Activated naive CD8-positive, alpha-beta T cell treated with anti-CD3 and anti-CD28 coated beads, Interleukin-2, amount 50 U/mL, for 24 hours (primary cell): ENCODE results near the gene RABEP2.
"Not testable (repeated sequence)": the region's sequence is repeated elsewhere in the genome, so short reads cannot be mapped to it uniquely, and the experiment has no call there.

Experiments used
- ATAC-seq: fragments of 150-1000 bp; cut with Tn5 transposase; one replicate; pipeline ENCODE4 v1.10.0; 2021
- DNase-seq: peaks from one replicate; pipeline ENCODE4 v3.0.0; 2021
- H3K27ac Mint-ChIP-seq: one replicate; pipeline ENCODE4 v1.8.0; 2021; ENCODE audit warnings: mild to moderate bottlenecking, mixed read lengths
- H3K27me3 Mint-ChIP-seq: one replicate; pipeline ENCODE4 v1.8.0; 2021; ENCODE audit warnings: mixed read lengths
- H3K36me3 Mint-ChIP-seq: one replicate; pipeline ENCODE4 v1.8.0; 2021; ENCODE audit warnings: low read depth, mixed read lengths
- H3K4me1 Mint-ChIP-seq: one replicate; pipeline ENCODE4 v1.8.0; 2021; ENCODE audit warnings: mixed read lengths
- H3K4me3 Mint-ChIP-seq: one replicate; pipeline ENCODE4 v1.8.0; 2021; ENCODE audit warnings: mild to moderate bottlenecking, moderate library complexity, mixed read lengths
- H3K9me3 Mint-ChIP-seq: one replicate; pipeline ENCODE4 v1.8.0; 2021; ENCODE audit warnings: mixed read lengths

The RABEP2 gene

GRCh38 chr16:28882551-28883160 lies 42.4 kb downstream of the RABEP2 start:
- ATAC-seq (no peak), DNase-seq (no peak)
- peaks cover 10% of the 10 kb centered on the region for H3K27me3 Mint-ChIP-seq
- H3K27ac Mint-ChIP-seq = no peak overlapping the region
- no peaks in the 10 kb centered on the region for H3K36me3 Mint-ChIP-seq
- H3K9me3 Mint-ChIP-seq = no peaks in the 10 kb centered on the region
- H3K4me1 Mint-ChIP-seq = peaks cover 21% of the 10 kb centered on the region
- H3K4me3 Mint-ChIP-seq = no peak overlapping the region

GRCh38 chr16:28881565-28881964 lies 43.5 kb downstream of the RABEP2 start:
- not testable (repeated sequence) for H3K36me3 Mint-ChIP-seq, H3K9me3 Mint-ChIP-seq, H3K27ac Mint-ChIP-seq, DNase-seq, ATAC-seq, H3K27me3 Mint-ChIP-seq
- H3K4me1 Mint-ChIP-seq = peaks cover 21% of the 10 kb centered on the region
- H3K4me3 Mint-ChIP-seq = peak overlapping the region; percentile 5

DNA sequence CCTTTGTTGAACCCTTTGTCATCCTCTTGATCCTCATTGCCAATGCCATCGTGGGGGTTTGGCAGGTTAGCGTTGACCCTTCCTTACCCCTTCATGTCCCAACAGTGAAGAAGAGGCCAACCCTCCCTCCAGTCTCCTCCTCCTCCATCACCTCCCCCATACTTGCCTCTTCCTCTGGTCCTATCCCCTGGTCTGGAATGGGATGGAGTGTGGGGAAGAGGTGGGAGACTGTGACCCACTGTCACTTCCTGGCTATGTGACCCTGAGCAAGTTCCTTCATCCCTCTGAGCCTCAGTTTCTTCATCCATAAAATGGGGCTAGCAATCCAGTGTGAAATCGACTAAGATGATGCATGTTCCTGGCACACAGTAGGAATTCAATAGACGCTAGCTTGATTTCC lies 44.1 kb downstream of the RABEP2 start:
- peaks cover 10% of the 10 kb centered on the region for H3K27me3 Mint-ChIP-seq

GRCh38 chr16:28880589-28880915 lies 44.5 kb downstream of the RABEP2 start:
- peaks cover 21% of the 10 kb centered on the region for H3K4me1 Mint-ChIP-seq
- no peaks in the 10 kb centered on the region for H3K9me3 Mint-ChIP-seq
- no peak for ATAC-seq

More for the DNA sequence above, 44.1 kb downstream of the RABEP2 start:
- no peak for ATAC-seq
- Mint-ChIP-seq H3K4me1 (peaks cover 21% of the 10 kb centered on the region), H3K27ac (no peak overlapping the region), H3K4me3 (peak overlapping the region; percentile 43), H3K9me3 (no peaks in the 10 kb centered on the region), H3K36me3 (no peaks in the 10 kb centered on the region)
- DNase-seq = no peak

GRCh38 chr16:28879841-28880588 lies 45.0 kb downstream of the RABEP2 start:
- Mint-ChIP-seq H3K4me1 (peaks cover 21% of the 10 kb centered on the region), H3K27ac (peak overlapping the region; percentile 73), H3K4me3 (peak overlapping the region; percentile 86), H3K36me3 (no peaks in the 10 kb centered on the region), H3K9me3 (no peaks in the 10 kb centered on the region), H3K27me3 (peaks cover 10% of the 10 kb centered on the region)
- DNase-seq (peak; percentile 93), ATAC-seq (peak; percentile 92)

More at GRCh38 chr16:28880589-28880915, 44.5 kb downstream of the RABEP2 start:
- Mint-ChIP-seq H3K27ac (no peak overlapping the region), H3K4me3 (peak overlapping the region; percentile 43), H3K36me3 (no peaks in the 10 kb centered on the region), H3K27me3 (peaks cover 10% of the 10 kb centered on the region)
- no peak for DNase-seq

GRCh38 chr16:28879261-28879840 lies 45.7 kb downstream of the RABEP2 start:
- H3K27ac Mint-ChIP-seq = peak overlapping the region; percentile 65

DNA sequence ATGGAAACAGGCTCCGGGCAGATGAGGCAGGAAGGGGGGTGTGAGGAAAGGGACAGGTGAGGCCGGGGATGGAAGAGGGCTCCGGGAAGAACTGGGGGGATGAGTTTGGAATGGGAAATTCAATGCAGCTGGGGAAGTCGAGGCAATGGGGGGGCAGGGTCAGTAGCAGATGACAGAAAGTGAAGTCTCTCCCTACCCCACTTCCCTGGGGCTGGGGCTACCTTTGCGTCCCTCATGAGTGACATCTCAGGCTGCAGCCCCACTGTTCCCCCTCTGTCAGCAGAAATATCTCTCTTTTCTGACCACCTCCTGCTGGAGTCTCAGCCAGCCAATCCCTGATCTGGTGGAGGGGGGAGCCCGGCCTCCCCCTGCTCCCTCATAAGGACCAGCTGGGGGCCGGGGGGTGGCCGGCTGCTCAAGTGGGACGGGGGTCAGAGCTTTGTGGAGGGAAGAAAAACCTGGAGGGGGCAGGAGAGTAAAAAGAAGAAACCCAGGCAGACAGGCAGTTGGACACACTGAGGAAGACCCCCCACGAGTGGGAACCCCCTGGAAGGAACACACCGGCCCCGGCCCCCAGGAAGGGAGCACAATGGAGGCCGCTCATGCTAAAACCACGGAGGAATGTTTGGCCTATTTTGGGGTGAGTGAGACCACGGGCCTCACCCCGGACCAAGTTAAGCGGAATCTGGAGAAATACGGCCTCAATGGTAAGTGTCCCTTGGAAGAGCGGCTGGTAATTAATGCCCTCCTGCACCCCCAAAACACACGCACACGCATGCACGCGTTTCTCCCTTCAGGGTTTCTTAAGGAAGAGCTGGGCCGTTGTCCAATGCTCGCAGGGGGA lies 46.7 kb downstream of the RABEP2 start, which contains the start of gene ATP2A1:
TSS of gene ATP2A1 (plus strand) at position 406 of the 844 bp plus-strand sequence. CDS start at position 590, 184 bp downstream.
- H3K9me3 Mint-ChIP-seq = no peaks in the 10 kb centered on the region
- DNase-seq = no peak
- peaks cover 3% of the 10 kb centered on the region for H3K36me3 Mint-ChIP-seq
- H3K27ac Mint-ChIP-seq = peak within 1 kb of the TSS; percentile 65
- peaks cover 10% of the 10 kb centered on the region for H3K27me3 Mint-ChIP-seq
- peaks cover 21% of the 10 kb centered on the region for H3K4me1 Mint-ChIP-seq
- ATAC-seq = no peak
- H3K4me3 Mint-ChIP-seq = peak within 1 kb of the TSS; percentile 86

More at GRCh38 chr16:28879261-28879840, 45.7 kb downstream of the RABEP2 start:
- H3K4me1 Mint-ChIP-seq = peaks cover 21% of the 10 kb centered on the region
- H3K4me3 Mint-ChIP-seq = peak overlapping the region; percentile 86
- H3K27me3 Mint-ChIP-seq = peaks cover 10% of the 10 kb centered on the region
- ATAC-seq (peak; percentile 35), DNase-seq (no peak)
- H3K36me3 Mint-ChIP-seq = no peaks in the 10 kb centered on the region
- H3K9me3 Mint-ChIP-seq = no peaks in the 10 kb centered on the region

- Mint-ChIP-seq H3K4me3 (no peak overlapping the region), H3K27me3 (peaks cover 10% of the 10 kb centered on the region), H3K4me1 (peaks cover 21% of the 10 kb centered on the region), H3K9me3 (no peaks in the 10 kb centered on the region), H3K36me3 (peaks cover 3% of the 10 kb centered on the region), H3K27ac (no peak overlapping the region)
- ATAC-seq = no peak
- DNase-seq = no peak
Measured at GRCh38 chr16:28877655-28878000, 47.4 kb downstream of the RABEP2 start.

GRCh38 chr16:28876973-28877654 lies 47.9 kb downstream of the RABEP2 start:
- no peak overlapping the region for H3K27ac Mint-ChIP-seq
- ATAC-seq (no peak), DNase-seq (no peak)
- peaks cover 21% of the 10 kb centered on the region for H3K4me1 Mint-ChIP-seq
- peaks cover 3% of the 10 kb centered on the region for H3K36me3 Mint-ChIP-seq
- H3K4me3 Mint-ChIP-seq = no peak overlapping the region
- H3K9me3 Mint-ChIP-seq = no peaks in the 10 kb centered on the region
- peaks cover 8% of the 10 kb centered on the region for H3K27me3 Mint-ChIP-seq

- H3K4me3 Mint-ChIP-seq = no peak overlapping the region
- H3K36me3 Mint-ChIP-seq = peaks cover 3% of the 10 kb centered on the region
- peaks cover 19% of the 10 kb centered on the region for H3K4me1 Mint-ChIP-seq
- H3K27ac Mint-ChIP-seq = no peak overlapping the region
- no peaks in the 10 kb centered on the region for H3K9me3 Mint-ChIP-seq
- DNase-seq (no peak), ATAC-seq (no peak)
- H3K27me3 Mint-ChIP-seq = peaks cover 5% of the 10 kb centered on the region
Measured at GRCh38 chr16:28876019-28876659, 48.9 kb downstream of the RABEP2 start.

DNA sequence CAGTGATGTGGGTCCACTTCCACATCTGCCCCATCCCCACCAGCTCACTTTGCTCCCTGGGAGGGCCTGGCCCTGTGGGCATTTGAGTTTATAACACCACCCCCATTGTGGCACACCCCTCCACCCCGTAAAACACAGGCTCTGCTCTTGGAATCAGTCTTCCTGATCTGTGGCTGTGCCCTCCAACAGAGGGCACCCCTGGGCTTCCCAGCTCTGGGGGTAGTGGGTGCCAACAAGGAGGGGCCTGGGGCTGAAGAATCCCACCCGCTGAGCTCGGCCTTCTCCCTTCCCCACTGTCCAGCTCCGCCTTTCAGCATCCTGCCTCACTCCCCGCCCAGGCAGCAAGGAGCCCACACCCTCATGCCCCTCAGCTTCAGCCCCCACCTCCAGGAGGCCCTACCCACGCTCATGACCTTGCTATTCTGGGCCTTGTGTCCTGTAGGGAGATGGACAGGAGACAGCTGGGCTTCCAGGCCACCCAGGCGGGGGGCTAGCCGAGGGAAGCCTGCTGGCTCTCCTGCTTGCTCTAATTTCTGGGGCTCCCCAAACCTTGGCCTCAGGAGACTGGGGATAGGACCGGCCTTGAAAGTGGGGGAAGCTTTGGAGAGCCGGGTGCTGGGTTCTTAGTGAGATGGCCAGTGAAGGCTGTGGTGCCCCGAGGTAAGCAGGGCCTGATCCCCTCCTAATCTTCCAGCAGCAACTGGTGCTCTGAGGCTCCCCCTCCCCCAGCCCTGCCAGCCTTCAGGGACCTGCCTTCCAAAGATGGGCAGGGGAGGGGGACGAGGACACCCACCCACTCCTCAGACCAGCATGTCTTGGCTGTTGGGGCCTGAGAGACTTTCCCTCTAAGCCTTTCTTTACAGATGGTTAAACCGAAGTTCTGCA lies 49.7 kb downstream of the RABEP2 start:
- Mint-ChIP-seq H3K36me3 (peaks cover 3% of the 10 kb centered on the region), H3K4me1 (peaks cover 13% of the 10 kb centered on the region), H3K27ac (no peak overlapping the region), H3K27me3 (no peaks in the 10 kb centered on the region), H3K9me3 (no peaks in the 10 kb centered on the region), H3K4me3 (no peak overlapping the region)
- no peak for ATAC-seq
- DNase-seq = no peak

- H3K4me3 Mint-ChIP-seq = no peak overlapping the region
- no peaks in the 10 kb centered on the region for H3K27me3 Mint-ChIP-seq
- no peaks in the 10 kb centered on the region for H3K9me3 Mint-ChIP-seq
- no peak for DNase-seq
- no peak overlapping the region for H3K27ac Mint-ChIP-seq
- H3K4me1 Mint-ChIP-seq = peaks cover 9% of the 10 kb centered on the region
- ATAC-seq = no peak
- H3K36me3 Mint-ChIP-seq = peaks cover 7% of the 10 kb centered on the region
Measured at GRCh38 chr16:28874406-28874805, 50.6 kb downstream of the RABEP2 start.
